HG02642 (cell line): ENCODE measurements around the gene PSEN1.

Experiments
- ATAC-seq: cut with Tn5 transposase; IDR thresholded peaks from one replicate; pipeline ENCODE4 v1.9.1; 2021; ENCODE audit warnings: mild to moderate bottlenecking; ENCODE audit not compliant: unreplicated experiment, poor library complexity

PSEN1 gene

DNA sequence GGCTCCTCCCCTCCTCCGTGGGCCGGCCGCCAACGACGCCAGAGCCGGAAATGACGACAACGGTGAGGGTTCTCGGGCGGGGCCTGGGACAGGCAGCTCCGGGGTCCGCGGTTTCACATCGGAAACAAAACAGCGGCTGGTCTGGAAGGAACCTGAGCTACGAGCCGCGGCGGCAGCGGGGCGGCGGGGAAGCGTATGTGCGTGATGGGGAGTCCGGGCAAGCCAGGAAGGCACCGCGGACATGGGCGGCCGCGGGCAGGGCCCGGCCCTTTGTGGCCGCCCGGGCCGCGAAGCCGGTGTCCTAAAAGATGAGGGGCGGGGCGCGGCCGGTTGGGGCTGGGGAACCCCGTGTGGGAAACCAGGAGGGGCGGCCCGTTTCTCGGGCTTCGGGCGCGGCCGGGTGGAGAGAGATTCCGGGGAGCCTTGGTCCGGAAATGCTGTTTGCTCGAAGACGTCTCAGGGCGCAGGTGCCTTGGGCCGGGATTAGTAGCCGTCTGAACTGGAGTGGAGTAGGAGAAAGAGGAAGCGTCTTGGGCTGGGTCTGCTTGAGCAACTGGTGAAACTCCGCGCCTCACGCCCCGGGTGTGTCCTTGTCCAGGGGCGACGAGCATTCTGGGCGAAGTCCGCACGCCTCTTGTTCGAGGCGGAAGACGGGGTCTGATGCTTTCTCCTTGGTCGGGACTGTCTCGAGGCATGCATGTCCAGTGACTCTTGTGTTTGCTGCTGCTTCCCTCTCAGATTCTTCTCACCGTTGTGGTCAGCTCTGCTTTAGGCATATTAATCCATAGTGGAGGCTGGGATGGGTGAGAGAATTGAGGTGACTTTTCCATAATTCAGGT is at the start of gene PSEN1:
Gene PSEN1, plus strand, starts transcription at position 121 of the 839 bp plus-strand sequence. CDS start 11,513 bp downstream, outside the sequence.
- ATAC-seq, result peak; percentile 93

DNA sequence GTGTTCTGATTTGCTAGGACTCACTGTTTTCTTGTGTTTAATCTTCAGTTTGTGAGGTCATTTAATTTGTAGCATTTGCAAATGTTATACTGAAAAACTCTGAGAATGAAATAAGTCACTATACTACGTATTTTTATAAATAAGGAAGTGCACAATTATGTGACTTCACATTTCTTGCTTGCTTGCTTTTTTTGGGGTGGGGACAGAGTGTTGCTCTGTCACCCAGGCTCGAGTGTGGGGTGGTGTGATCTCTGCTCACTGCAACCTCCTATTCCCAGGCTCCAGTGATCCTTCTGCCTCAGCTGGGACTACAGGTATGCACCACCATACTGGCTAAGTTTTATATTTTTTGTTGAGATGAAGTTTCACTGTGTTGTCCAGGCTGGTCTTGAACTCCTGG is 45.3 kb upstream of the PSEN1 start:
- ATAC-seq, result no peak

DNA sequence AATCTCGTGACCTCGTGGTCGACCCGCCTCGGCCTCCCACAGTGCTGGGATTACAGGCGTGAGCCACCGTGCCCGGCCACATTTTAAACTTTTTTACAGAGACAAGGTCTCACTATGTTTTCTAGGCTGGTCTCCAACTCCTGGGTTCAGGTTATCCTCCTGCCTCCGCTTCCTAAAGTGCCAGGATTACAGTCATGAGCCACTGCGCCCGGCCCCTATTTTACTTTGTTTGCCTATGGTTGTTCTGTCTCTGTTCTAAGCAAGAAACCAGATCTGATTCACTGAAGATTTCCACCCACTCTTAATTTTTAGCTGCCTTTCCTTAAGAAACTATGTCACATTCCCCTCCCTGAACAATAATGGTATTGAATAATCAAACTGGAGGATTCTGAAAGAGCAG is 38.9 kb upstream of the PSEN1 start:
- ATAC-seq, result no peak

DNA sequence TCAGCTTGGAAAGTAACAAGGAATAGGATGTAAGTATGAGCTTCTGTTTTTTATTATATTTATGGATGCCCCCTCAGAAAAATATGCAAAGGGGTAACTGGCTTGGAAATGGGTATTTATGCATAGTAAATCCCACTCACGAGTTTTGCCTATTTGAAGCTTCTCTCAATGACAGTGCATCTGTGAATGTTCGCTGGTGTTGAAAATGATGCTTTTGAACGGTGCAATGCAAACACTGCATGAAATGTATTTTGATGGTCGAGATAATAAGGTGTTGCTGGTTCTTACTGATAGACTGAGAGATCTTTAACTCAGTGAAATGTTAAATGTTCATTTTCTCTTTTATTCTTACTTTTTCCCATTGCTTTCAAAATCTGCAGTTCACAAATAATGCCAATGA is 36.0 kb upstream of the PSEN1 start:
- no peak for ATAC-seq

- no peak for ATAC-seq
Measured at GRCh38 chr14:73102806-73103497, 33.4 kb upstream of the PSEN1 start.

GRCh38 chr14:73105050-73105449 is 31.3 kb upstream of the PSEN1 start:
- no peak for ATAC-seq

- no peak for ATAC-seq
Measured at GRCh38 chr14:73105727-73106126, 30.6 kb upstream of the PSEN1 start.

DNA sequence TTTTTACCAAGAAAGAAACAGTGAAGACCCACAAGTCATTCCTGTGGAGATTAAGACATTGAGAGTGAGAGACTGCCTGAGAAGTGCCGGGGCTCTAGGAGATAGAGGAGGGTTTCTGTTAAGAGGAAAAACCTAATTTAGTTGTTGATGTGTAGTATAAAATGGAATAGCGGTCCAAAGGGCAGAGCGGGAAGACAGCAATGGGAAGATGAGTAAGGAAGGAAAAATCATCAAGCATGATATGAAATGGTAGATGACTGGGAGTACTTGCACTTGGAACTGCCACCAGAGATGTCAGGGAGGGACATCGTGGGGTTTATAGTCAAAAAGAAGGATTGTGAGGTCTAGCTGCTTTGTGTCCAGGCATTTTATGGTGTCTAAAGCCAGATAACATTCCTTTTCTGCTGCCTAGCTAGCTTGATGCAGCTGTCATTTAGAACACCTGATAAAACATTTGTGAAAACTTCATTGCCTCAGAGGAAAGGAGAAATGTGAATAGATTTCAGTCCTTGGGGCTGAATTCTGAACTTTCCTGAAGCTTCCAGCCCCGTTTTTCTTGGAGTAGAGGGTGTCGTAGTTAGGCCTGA is 20.1 kb upstream of the PSEN1 start:
- no peak for ATAC-seq

DNA sequence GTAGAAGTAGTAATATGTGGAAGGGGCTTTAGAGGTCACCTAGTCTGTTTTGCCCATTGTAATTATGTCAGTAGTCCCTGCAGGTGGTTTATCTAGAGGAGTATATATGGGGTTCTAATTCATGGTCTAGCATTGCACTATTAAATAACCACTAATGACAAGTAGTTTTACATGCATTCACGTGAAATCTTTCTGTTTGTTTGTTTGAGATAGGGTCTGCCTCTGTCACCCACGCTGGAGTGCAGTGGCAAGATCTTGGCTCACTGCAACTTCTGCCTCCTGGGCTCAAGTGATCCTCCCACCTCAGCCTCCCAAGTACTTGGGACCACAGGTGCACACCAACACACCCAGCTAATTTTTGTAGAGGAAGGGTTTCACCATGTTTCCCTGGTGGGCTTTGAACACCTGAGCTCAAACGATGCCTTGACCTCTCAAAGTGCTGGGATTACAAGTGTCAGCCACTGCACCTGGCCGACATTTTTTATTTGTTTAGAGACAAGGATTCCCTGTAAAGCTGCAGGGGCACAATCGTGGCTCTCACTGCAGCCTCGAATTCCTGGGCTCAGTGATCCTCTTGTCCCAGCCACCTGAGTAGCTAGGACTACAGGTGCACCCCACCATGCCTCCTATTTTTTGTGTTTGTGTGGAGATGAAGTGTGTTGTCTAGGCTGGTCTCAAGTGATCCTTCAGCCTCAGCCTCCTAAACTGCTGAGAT is 12.0 kb upstream of the PSEN1 start:
- ATAC-seq, result no peak

- ATAC-seq, result no peak
Measured at GRCh38 chr14:73125169-73125588, 11.1 kb upstream of the PSEN1 start.

DNA sequence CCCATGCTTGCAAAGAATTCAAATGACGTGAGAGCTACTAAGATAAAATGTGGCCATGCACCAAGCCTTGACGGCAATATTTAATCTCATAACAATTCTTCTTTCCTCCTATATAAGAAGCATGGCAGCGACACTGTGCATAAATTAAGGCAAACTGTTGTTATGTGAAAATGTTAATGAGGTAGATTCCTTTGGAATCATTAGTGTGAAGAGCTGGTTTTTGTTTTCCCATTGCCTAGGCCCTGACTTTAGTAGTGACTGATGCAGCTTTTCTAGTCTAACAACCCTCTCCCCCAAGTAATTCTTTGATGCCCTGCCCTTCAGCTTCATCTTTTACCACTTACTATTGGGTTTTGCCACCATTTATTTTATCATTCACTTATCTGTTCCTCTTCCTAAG is 10.6 kb upstream of the PSEN1 start:
- ATAC-seq, result no peak

GRCh38 chr14:73133795-73134194 is 2.5 kb upstream of the PSEN1 start:
- no peak for ATAC-seq

DNA sequence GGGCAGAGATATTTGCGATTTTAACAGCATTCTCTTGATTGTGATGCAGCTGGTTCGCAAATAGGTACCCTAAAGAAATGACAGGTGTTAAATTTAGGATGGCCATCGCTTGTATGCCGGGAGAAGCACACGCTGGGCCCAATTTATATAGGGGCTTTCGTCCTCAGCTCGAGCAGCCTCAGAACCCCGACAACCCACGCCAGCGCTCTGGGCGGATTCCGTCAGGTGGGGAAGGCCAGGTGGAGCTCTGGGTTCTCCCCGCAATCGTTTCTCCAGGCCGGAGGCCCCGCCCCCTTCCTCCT is 271 bp upstream of the PSEN1 start:
- no peak for ATAC-seq

DNA sequence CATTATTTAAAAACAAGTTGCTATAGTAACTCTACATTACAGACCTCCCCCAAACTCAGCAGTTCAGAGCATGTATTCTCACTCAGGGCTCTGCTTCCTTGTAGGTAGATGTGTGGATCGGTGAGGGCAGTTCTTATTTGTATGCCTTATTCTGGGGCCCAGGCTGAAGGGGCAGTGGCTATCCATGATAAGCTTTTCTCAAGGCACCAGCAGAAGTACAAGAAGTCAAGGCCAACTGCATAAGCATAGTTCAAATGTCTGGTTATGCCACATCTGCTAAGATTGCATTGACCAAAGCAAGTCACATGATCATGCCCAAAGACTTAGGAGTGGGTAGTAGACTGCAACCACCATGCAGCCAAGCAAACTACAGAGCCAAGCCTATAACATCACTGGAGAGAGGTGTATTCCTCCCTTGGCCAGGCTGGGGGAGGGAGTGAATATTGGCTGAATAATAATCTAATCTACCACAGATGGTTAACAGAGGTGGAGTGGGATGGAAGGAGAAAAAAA is 4.6 kb downstream of the PSEN1 start:
- ATAC-seq, result no peak

DNA sequence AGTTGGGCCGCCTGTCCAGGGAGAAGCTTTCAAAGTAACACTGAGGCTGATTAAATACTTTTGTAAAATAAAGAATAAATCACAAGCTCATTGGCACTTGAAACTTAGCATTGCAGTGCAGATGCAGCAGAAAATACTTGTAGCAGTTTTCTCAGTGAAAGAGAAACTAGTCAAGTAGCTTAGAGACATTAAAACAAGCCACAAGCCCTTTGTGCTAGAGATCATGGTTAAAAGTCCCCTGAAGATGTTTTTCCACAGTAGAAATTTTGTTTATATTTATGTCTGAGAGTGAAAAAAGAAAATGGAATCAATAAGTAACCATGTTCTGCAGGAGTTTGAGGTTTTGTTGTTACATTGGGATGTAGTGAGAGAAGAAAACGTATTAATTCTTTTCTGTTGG is 5.9 kb downstream of the PSEN1 start:
- ATAC-seq, result no peak

GRCh38 chr14:73143003-73143402 is 6.7 kb downstream of the PSEN1 start:
- no peak for ATAC-seq

DNA sequence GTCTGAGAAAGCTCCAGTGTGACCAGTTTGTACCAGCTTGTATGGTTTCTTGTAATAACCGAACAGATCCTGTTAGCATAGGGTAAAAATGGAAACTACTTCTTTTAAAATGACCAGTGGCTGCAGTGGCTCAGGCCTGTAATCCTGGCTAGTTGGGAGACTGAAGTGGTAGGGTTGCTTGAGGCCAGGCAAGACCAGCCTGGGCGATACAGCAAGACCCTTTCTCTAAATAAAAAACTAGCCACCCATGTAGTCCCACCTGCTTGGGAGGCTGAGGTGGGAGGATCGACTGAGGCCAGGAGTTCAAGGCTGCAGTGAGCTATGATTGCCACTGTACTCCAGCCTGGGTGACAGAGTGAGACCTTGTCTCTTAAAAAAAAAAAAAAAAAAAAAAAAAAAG is 7.3 kb downstream of the PSEN1 start:
- ATAC-seq, result no peak

- no peak for ATAC-seq
Measured at GRCh38 chr14:73145371-73145770, 9.1 kb downstream of the PSEN1 start.

GRCh38 chr14:73146111-73146510 is 9.8 kb downstream of the PSEN1 start:
- no peak for ATAC-seq

DNA sequence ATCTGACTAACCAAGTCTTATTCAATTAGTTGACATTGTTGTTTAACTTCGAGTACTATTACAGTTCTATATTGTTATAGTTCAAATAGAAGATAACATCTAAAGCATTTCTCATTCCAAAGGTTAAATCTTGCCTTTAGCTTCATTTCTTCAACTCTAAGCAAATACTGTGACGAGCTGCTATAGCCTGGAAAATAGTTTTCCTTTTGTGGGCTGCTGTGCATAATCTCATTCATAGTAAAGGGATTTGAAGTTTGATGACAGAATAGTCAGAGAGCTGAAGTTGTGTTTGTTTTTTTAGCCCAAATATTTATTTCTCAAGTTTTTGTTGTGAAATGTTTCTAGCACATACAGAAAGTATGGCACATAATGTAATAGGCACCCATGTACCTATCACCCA is 13.4 kb downstream of the PSEN1 start:
- ATAC-seq, result no peak

GRCh38 chr14:73153272-73153671 is 17.0 kb downstream of the PSEN1 start:
- ATAC-seq, result no peak
